Fibroblast of villous mesenchyme (primary cell): ENCODE data around the gene EML3. TPM values are rescaled to one million over a fixed set of nuclear protein-coding genes. Genes with fewer than 3 reads are reported as not detected.
"Not testable (repeated sequence)": the region's sequence is repeated elsewhere in the genome, so short reads cannot be mapped to it uniquely, and the experiment has no call there.

Source experiments
- DNase-seq: peaks from one replicate; pipeline ENCODE4 v3.0.0-alpha.2; 2010; ENCODE audit warnings: low read depth
- H3K4me3 ChIP-seq: 2 replicates; pipeline ENCODE4 v1.5.1; 2011; ENCODE audit warnings: low read depth, mild to moderate bottlenecking, low read length
- CTCF ChIP-seq: IDR thresholded peaks from 2 replicates; pipeline ENCODE4 v1.5.1; 2012; ENCODE audit warnings: low read depth, mild to moderate bottlenecking, low read length; ENCODE audit not compliant: insufficient read depth
- total RNA-seq: library from RNA; depleted of rRNA; stranded (reverse); fragments of >200 nt; gene quantifications from 2 replicates; pipeline ENCODE4 v1.2.3, GENCODE V29; 2012

Gene EML3
- total RNA-seq, 1 donor: 15.5 TPM

GRCh38 chr11:62575156-62575555 is 37.4 kb downstream of the EML3 start:
- no peak for DNase-seq
- no peak for TF ChIP-seq CTCF
- H3K4me3 ChIP-seq: peak overlapping the region; percentile 89

GRCh38 chr11:62574363-62575071 is 38.1 kb downstream of the EML3 start:
- DNase-seq: peak; percentile 73
- TF ChIP-seq CTCF: no peak
- H3K4me3 ChIP-seq: peak overlapping the region; percentile 89

GRCh38 chr11:62573592-62574362 is 38.8 kb downstream of the EML3 start, which contains the start of gene EEF1G:
EEF1G (minus strand) TSS chr11:62573891; CDS start chr11:62573842, 49 bp downstream.
- peak within 1 kb of the TSS; percentile 89 for H3K4me3 ChIP-seq
- no peak for TF ChIP-seq CTCF
- DNase-seq: peak; percentile 100

- no peak for TF ChIP-seq CTCF
- peak; percentile 31 for DNase-seq
- H3K4me3 ChIP-seq: peak overlapping the region; percentile 89
These were observed 39.5 kb downstream of the EML3 start for GRCh38 chr11:62573006-62573591.

- no peak for TF ChIP-seq CTCF
- no peak for DNase-seq
These were observed 40.1 kb downstream of the EML3 start for GRCh38 chr11:62572431-62572830.

GRCh38 chr11:62571493-62571892 is 41.1 kb downstream of the EML3 start:
- not testable (repeated sequence) for DNase-seq, H3K4me3 ChIP-seq

More at GRCh38 chr11:62572431-62572830, 40.1 kb downstream of the EML3 start:
- peak overlapping the region; percentile 89 for H3K4me3 ChIP-seq

GRCh38 chr11:62570903-62571302 is 41.7 kb downstream of the EML3 start:
- H3K4me3 ChIP-seq, DNase-seq: not testable (repeated sequence)
